NT2/D1 (cell line): ENCODE data around the gene NCAPD3.

Experiments
- DNase-seq: peaks from one replicate; pipeline ENCODE4 v3.0.0-alpha.2; 2011; ENCODE audit warnings: low read depth, low spot score
- H3K27me3 ChIP-seq: 2 replicates; pipeline ENCODE4 v1.6.0; 2011; ENCODE audit warnings: mild to moderate bottlenecking; ENCODE audit not compliant: insufficient read length, insufficient read depth
- H3K36me3 ChIP-seq: 2 replicates; pipeline ENCODE4 v1.6.1; 2011; ENCODE audit warnings: mild to moderate bottlenecking, low read length, mixed read lengths; ENCODE audit not compliant: insufficient read depth, insufficient read length
- H3K4me1 ChIP-seq: 2 replicates; pipeline ENCODE4 v1.5.1; 2011; ENCODE audit not compliant: insufficient read depth, insufficient read length
- H3K4me3 ChIP-seq: 2 replicates; pipeline ENCODE4 v1.5.1; 2011; ENCODE audit warnings: low read depth; ENCODE audit not compliant: insufficient read length
- H3K9ac ChIP-seq: 2 replicates; pipeline ENCODE4 v1.6.0; 2011; ENCODE audit warnings: low read depth; ENCODE audit not compliant: insufficient read length
- H3K9me3 ChIP-seq: 2 replicates; pipeline ENCODE4 v1.5.1; 2011; ENCODE audit warnings: mild to moderate bottlenecking, low read length; ENCODE audit not compliant: insufficient read depth
- SUZ12 ChIP-seq: IDR thresholded peaks from 2 replicates; pipeline ENCODE4 v1.6.1; 2011; ENCODE audit not compliant: insufficient read length, insufficient read depth; ENCODE audit errors: extremely low read depth
- YY1 ChIP-seq: IDR thresholded peaks from 2 replicates; pipeline ENCODE4 v1.6.1; 2011; ENCODE audit not compliant: insufficient read length, insufficient read depth
- ZNF274 ChIP-seq: IDR thresholded peaks from 2 replicates; pipeline ENCODE4 v1.6.1; 2011; ENCODE audit warnings: mild to moderate bottlenecking, low read depth, low read length

The NCAPD3 gene

GRCh38 chr11:134266841-134267251, 43.1 kb upstream of the NCAPD3 start:
- no peak overlapping the region for H3K9ac ChIP-seq

GRCh38 chr11:134266440-134266839, 42.7 kb upstream of the NCAPD3 start:
- H3K4me3 ChIP-seq = no peak overlapping the region
- peaks cover 2% of the 10 kb centered on the region for H3K27me3 ChIP-seq
- no peak for TF ChIP-seq SUZ12
- no peak for TF ChIP-seq YY1
- TF ChIP-seq ZNF274 = no peak
- peaks cover 3% of the 10 kb centered on the region for H3K4me1 ChIP-seq
- H3K9me3 ChIP-seq = no peaks in the 10 kb centered on the region
- no peak for DNase-seq
- peaks cover 29% of the 10 kb centered on the region for H3K36me3 ChIP-seq
- H3K9ac ChIP-seq = no peak overlapping the region

More at GRCh38 chr11:134266841-134267251, 43.1 kb upstream of the NCAPD3 start:
- DNase-seq = no peak
- Histone ChIP-seq H3K9me3 (no peaks in the 10 kb centered on the region), H3K27me3 (peaks cover 5% of the 10 kb centered on the region), H3K36me3 (peaks cover 25% of the 10 kb centered on the region), H3K4me1 (peaks cover 3% of the 10 kb centered on the region), H3K4me3 (no peak overlapping the region)
- TF ChIP-seq YY1 (no peak), ZNF274 (no peak), SUZ12 (no peak)

GRCh38 chr11:134264966-134265764, 41.4 kb upstream of the NCAPD3 start:
- Histone ChIP-seq H3K9ac (no peak overlapping the region), H3K4me1 (peaks cover 2% of the 10 kb centered on the region), H3K9me3 (no peaks in the 10 kb centered on the region), H3K27me3 (no peaks in the 10 kb centered on the region), H3K4me3 (no peak overlapping the region), H3K36me3 (peaks cover 41% of the 10 kb centered on the region)
- TF ChIP-seq ZNF274 (no peak), SUZ12 (no peak), YY1 (no peak)
- no peak for DNase-seq

- no peak for TF ChIP-seq ZNF274
- no peak for TF ChIP-seq YY1
- Histone ChIP-seq H3K4me3 (no peak overlapping the region), H3K27me3 (no peaks in the 10 kb centered on the region), H3K36me3 (peaks cover 66% of the 10 kb centered on the region), H3K9me3 (no peaks in the 10 kb centered on the region), H3K9ac (no peak overlapping the region), H3K4me1 (no peaks in the 10 kb centered on the region)
- DNase-seq = no peak
Measured at GRCh38 chr11:134261626-134262488, 38.1 kb upstream of the NCAPD3 start.

- no peaks in the 10 kb centered on the region for H3K9me3 ChIP-seq
- no peak for DNase-seq
- peaks cover 71% of the 10 kb centered on the region for H3K36me3 ChIP-seq
- no peak overlapping the region for H3K9ac ChIP-seq
- H3K4me3 ChIP-seq = no peak overlapping the region
- H3K4me1 ChIP-seq = no peaks in the 10 kb centered on the region
- no peaks in the 10 kb centered on the region for H3K27me3 ChIP-seq
- TF ChIP-seq ZNF274 (no peak), YY1 (no peak), SUZ12 (no peak)
Measured at GRCh38 chr11:134260983-134261382, 37.2 kb upstream of the NCAPD3 start.

GRCh38 chr11:134260503-134260902, 36.7 kb upstream of the NCAPD3 start:
- no peak for DNase-seq
- H3K27me3 ChIP-seq = no peaks in the 10 kb centered on the region
- TF ChIP-seq SUZ12 = no peak
- TF ChIP-seq ZNF274 = no peak
- TF ChIP-seq YY1 = no peak
- no peaks in the 10 kb centered on the region for H3K4me1 ChIP-seq
- peaks cover 71% of the 10 kb centered on the region for H3K36me3 ChIP-seq
- no peak overlapping the region for H3K4me3 ChIP-seq
- H3K9me3 ChIP-seq = no peaks in the 10 kb centered on the region
- H3K9ac ChIP-seq = no peak overlapping the region

GRCh38 chr11:134258577-134258976, 34.8 kb upstream of the NCAPD3 start:
- Histone ChIP-seq H3K36me3 (peaks cover 62% of the 10 kb centered on the region), H3K9me3 (no peaks in the 10 kb centered on the region), H3K4me3 (no peak overlapping the region), H3K27me3 (no peaks in the 10 kb centered on the region), H3K9ac (no peak overlapping the region), H3K4me1 (no peaks in the 10 kb centered on the region)
- no peak for DNase-seq
- TF ChIP-seq YY1 (no peak), SUZ12 (no peak), ZNF274 (no peak)
